ENCODE results near the gene KCNH1. TPM values are rescaled to one million over a fixed set of nuclear protein-coding genes. Genes with fewer than 3 reads are reported as not detected.

Gene KCNH1
- total RNA-seq, 1 donor from 2014 or later = 0.21 TPM

GRCh38 chr1:210633636-210634035, 500.3 kb downstream of the KCNH1 start:
- no peak overlapping the region for H3K27ac Mint-ChIP-seq (ENCODE audit: unreplicated experiment)
- no peaks in the 10 kb centered on the region for H3K27me3 Mint-ChIP-seq (ENCODE audit: low read depth)
- TF ChIP-seq CTCF (conservative IDR thresholded peaks at IDR 0.05) = no peak
- H3K4me3 Mint-ChIP-seq = no peak overlapping the region
- H3K4me1 Mint-ChIP-seq = no peaks in the 10 kb centered on the region
- no peak for DNase-seq (ENCODE audit: low read depth, low spot score)
- H3K36me3 Mint-ChIP-seq (ENCODE audit: low read depth) = no peaks in the 10 kb centered on the region
- H3K9me3 Mint-ChIP-seq = no peaks in the 10 kb centered on the region

GRCh38 chr1:210633140-210633539, 500.8 kb downstream of the KCNH1 start:
- no peaks in the 10 kb centered on the region for H3K9me3 Mint-ChIP-seq
- no peak overlapping the region for H3K27ac Mint-ChIP-seq (ENCODE audit: unreplicated experiment)
- no peaks in the 10 kb centered on the region for H3K27me3 Mint-ChIP-seq (ENCODE audit: low read depth)
- no peak for TF ChIP-seq CTCF (conservative IDR thresholded peaks at IDR 0.05)
- H3K4me3 Mint-ChIP-seq = no peak overlapping the region
- no peak for DNase-seq (ENCODE audit: low read depth, low spot score)
- no peaks in the 10 kb centered on the region for H3K36me3 Mint-ChIP-seq (ENCODE audit: low read depth)
- no peaks in the 10 kb centered on the region for H3K4me1 Mint-ChIP-seq

DNA sequence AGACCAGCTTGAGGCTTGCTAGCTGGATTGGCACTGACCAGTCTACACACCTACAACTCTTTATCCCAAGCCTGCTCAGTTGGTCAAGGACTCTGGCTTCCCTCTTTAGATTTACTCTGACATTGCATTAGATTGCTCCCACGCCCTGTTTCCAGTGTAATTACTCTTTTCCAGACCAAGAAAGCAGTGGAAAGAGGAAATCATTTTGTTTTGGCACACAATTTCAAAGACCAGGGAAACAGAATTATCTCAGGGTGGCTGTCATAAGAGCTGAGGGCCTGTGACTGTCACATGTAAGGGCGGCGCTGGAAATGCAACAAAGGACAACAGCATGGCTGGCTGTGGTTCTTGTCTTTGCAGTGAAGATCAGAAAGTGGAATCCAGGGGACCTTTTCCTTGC, 502.5 kb downstream of the KCNH1 start:
- H3K4me3 Mint-ChIP-seq = no peak overlapping the region
- TF ChIP-seq CTCF (conservative IDR thresholded peaks at IDR 0.05) = no peak
- H3K4me1 Mint-ChIP-seq = no peaks in the 10 kb centered on the region
- H3K27me3 Mint-ChIP-seq (ENCODE audit: low read depth) = no peaks in the 10 kb centered on the region
- no peak overlapping the region for H3K27ac Mint-ChIP-seq (ENCODE audit: unreplicated experiment)
- no peak for DNase-seq (ENCODE audit: low read depth, low spot score)
- no peaks in the 10 kb centered on the region for H3K9me3 Mint-ChIP-seq
- no peaks in the 10 kb centered on the region for H3K36me3 Mint-ChIP-seq (ENCODE audit: low read depth)

DNA sequence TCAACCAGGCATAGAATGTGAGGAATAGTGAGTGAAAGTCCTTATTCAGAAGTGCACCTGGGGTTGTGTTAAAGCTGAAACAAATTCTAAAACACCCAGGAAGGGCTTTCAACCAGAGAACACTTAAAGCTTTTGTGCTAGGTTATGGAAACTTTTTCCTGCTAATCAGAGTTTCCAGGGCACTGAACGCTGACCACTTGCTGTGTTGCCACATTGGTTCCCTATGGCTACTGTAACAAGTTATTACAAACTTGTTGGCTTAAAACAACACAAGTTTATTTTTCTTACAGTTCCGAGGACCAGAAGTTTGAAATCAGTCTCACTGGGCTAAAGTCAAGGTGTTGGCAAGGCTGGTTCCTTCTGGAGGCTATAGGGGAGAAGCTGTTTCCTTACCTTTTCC, 504.7 kb downstream of the KCNH1 start:
- no peak for TF ChIP-seq CTCF (conservative IDR thresholded peaks at IDR 0.05)
- H3K4me3 Mint-ChIP-seq = no peak overlapping the region
- DNase-seq (ENCODE audit: low read depth, low spot score) = no peak
- no peaks in the 10 kb centered on the region for H3K27me3 Mint-ChIP-seq (ENCODE audit: low read depth)
- no peaks in the 10 kb centered on the region for H3K9me3 Mint-ChIP-seq
- H3K4me1 Mint-ChIP-seq = no peaks in the 10 kb centered on the region
- no peak overlapping the region for H3K27ac Mint-ChIP-seq (ENCODE audit: unreplicated experiment)
- H3K36me3 Mint-ChIP-seq (ENCODE audit: low read depth) = no peaks in the 10 kb centered on the region

DNA sequence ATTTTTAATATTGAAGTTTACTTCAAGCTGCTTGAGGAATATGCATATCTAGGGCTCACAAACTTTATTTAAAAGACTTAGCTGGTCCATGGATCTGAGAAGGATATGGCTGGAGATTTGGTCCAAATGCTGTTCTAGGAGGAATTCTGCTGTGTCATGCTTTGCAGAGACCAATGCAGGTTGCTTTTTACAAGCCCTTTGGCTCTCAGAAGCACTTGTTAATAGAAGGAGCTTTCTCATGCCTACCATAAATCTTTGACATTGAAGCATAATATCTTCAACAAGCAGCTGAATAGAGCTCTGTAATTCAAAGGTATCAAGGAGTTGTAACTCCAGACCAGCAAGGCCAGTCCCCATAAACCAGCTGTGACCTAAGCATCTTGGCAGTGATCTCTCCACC, 506.2 kb downstream of the KCNH1 start:
- Mint-ChIP-seq H3K27me3 (ENCODE audit: low read depth) (no peaks in the 10 kb centered on the region), H3K4me3 (no peak overlapping the region), H3K4me1 (no peaks in the 10 kb centered on the region), H3K27ac (ENCODE audit: unreplicated experiment) (no peak overlapping the region), H3K9me3 (no peaks in the 10 kb centered on the region), H3K36me3 (ENCODE audit: low read depth) (no peaks in the 10 kb centered on the region)
- DNase-seq (ENCODE audit: low read depth, low spot score) = no peak
- TF ChIP-seq CTCF (conservative IDR thresholded peaks at IDR 0.05) = no peak

Other genes with a start within 250 kb of the KCNH1 start
- 51.6 and 52.4 TPM in 2 replicates for gene RCOR3, start 125.2 kb upstream of the KCNH1 start, total RNA-seq
- gene TRAF5, start 192.7 kb upstream of the KCNH1 start, total RNA-seq = 12.1 and 12.6 TPM in 2 replicates

Data from neural crest cell (in vitro differentiated cells).